A673 (cell line): ENCODE data around the gene ADAMTS2. TPM values are rescaled to one million over a fixed set of nuclear protein-coding genes. Genes with fewer than 3 reads are reported as not detected.

Source experiments
- BruUV-seq: library from RNA; stranded (reverse); fragments of 400-500 nt; replicated peaks from 2 replicates; lab custom pipeline; 2021; lab: Mats Ljungman, UMichigan
- CTCF ChIA-PET: fragments of 300-600 bp; sonication (Branson Sonifier 250); formaldehyde crosslinking; loops from one replicate; lab custom pipeline; 2022; ENCODE audit warnings: antibody characterized with exemption; lab: Charles Lee
- POLR2A ChIA-PET: fragments of 300-600 bp; sonication (Branson Sonifier 250); formaldehyde crosslinking; loops from one replicate; lab custom pipeline; 2022; ENCODE audit warnings: antibody characterized with exemption; ENCODE audit not compliant: low non-redundant PET; lab: Charles Lee
- DNase-seq: peaks from one replicate; pipeline ENCODE4 v3.0.0-alpha.2; 2015; ENCODE audit warnings: low spot score
- H3K27ac ChIP-seq: fragments of 200-600 bp; sonication (generic); 2 replicates; pipeline ENCODE4 v1.5.1; 2016; ENCODE audit warnings: mixed run types, low read depth, mild to moderate bottlenecking, mixed read lengths, antibody characterized with exemption, low read length; ENCODE audit not compliant: poor library complexity, severe bottlenecking
- H3K27me3 ChIP-seq: fragments of 200-600 bp; sonication (generic); replicated peaks from 2 replicates; pipeline ENCODE4 v1.6.1; 2017; ENCODE audit warnings: mixed run types, low read depth, mild to moderate bottlenecking, mixed read lengths, antibody characterized with exemption, low read length; ENCODE audit not compliant: insufficient read depth, poor library complexity
- H3K36me3 ChIP-seq: fragments of 200-600 bp; sonication (generic); 2 replicates; pipeline ENCODE4 v1.6.1; 2016; ENCODE audit warnings: mixed run types, mild to moderate bottlenecking, mixed read lengths, antibody characterized with exemption, low read length; ENCODE audit not compliant: insufficient read depth, poor library complexity, severe bottlenecking
- H3K4me1 ChIP-seq: fragments of 200-600 bp; sonication (generic); 2 replicates; pipeline ENCODE4 v1.6.1; 2017; ENCODE audit warnings: mixed run types, mild to moderate bottlenecking, mixed read lengths, antibody characterized with exemption, low read length; ENCODE audit not compliant: insufficient read depth, poor library complexity, severe bottlenecking
- H3K4me3 ChIP-seq: fragments of 200-600 bp; sonication (generic); 2 replicates; pipeline ENCODE4 v1.5.1; 2016; ENCODE audit warnings: low read depth, mixed run types, mild to moderate bottlenecking, mixed read lengths, low read length; ENCODE audit not compliant: poor library complexity, severe bottlenecking
- H3K9me3 ChIP-seq: fragments of 200-600 bp; sonication (generic); 2 replicates; pipeline ENCODE4 v1.6.1; 2016; ENCODE audit warnings: mixed run types, low read depth, mild to moderate bottlenecking, mixed read lengths, antibody characterized with exemption, low read length; ENCODE audit not compliant: poor library complexity, severe bottlenecking
- EZH2 ChIP-seq: fragments of 200-600 bp; sonication (generic); IDR thresholded peaks from 2 replicates; pipeline ENCODE4 v1.6.1; 2017; ENCODE audit warnings: borderline replicate concordance, low read depth, mild to moderate bottlenecking, mixed read lengths, antibody characterized with exemption, low read length; ENCODE audit not compliant: poor library complexity, severe bottlenecking
- intact Hi-C: fragments of 100-400 bp; cut with micrococcal nuclease; formaldehyde crosslinking; loops from one replicate; pipeline ENCODE4 v1.10.0; 2022; ENCODE audit not compliant: unreplicated experiment
- total RNA-seq: library from RNA; stranded (reverse); gene quantifications from 2 replicates; pipeline ENCODE4 v1.2.3, GENCODE V29; 2021
- TF ChIP-seq, protein P1 (sequence below): fragments of 300-800, 200-600 bp; sonication (generic); conservative IDR thresholded peaks from 2 replicates; pipeline ENCODE4 v1.5.1; 2017; ENCODE audit warnings: low read depth, mild to moderate bottlenecking, antibody characterized with exemption, low read length, moderate library complexity, mixed read lengths

Gene ADAMTS2
- total RNA-seq, 1 experiment from 2014 or later = 0.39 TPM

DNA sequence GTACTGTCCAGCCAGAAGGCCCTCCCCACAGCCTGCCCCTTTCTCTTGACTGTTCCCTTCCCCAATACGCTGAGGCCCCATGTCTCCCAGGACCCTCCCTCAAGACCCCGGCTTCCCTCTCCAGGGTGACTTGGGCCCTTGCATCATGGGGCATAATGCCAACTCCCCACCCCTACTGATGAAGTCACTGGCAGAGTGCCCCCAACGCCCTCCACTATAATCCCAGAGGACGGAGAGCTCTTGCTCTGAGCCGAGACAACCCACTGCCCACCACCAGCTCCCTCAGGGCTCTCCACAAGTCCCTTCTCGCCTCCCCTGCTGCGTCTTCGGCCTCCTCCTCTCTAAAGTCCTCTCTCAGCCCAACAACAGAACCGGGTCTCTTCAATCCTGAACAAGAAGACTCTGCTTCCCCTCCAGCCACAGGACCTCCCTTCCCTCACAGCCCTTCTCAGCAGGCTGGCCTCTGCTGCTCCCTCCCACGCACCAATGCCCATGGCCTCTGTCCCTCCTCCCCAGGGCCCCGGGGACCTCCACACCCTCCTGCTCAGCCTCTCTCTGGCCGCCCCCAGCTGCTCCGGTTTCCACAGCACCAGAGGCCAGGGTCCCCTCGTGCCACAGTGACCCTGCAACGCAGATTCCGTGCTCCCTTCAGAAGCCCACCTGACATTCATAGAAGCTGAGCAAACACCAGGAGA is 47.6 kb downstream of the ADAMTS2 start:
- intact Hi-C loops = no loop called here
- Histone ChIP-seq H3K36me3 (no peaks in the 10 kb centered on the region), H3K27me3 (no peaks in the 10 kb centered on the region), H3K27ac (no peak overlapping the region), H3K4me3 (no peak overlapping the region), H3K9me3 (no peaks in the 10 kb centered on the region), H3K4me1 (no peaks in the 10 kb centered on the region)
- TF ChIP-seq EZH2 = no peak
- TF ChIP-seq, protein P1, sequence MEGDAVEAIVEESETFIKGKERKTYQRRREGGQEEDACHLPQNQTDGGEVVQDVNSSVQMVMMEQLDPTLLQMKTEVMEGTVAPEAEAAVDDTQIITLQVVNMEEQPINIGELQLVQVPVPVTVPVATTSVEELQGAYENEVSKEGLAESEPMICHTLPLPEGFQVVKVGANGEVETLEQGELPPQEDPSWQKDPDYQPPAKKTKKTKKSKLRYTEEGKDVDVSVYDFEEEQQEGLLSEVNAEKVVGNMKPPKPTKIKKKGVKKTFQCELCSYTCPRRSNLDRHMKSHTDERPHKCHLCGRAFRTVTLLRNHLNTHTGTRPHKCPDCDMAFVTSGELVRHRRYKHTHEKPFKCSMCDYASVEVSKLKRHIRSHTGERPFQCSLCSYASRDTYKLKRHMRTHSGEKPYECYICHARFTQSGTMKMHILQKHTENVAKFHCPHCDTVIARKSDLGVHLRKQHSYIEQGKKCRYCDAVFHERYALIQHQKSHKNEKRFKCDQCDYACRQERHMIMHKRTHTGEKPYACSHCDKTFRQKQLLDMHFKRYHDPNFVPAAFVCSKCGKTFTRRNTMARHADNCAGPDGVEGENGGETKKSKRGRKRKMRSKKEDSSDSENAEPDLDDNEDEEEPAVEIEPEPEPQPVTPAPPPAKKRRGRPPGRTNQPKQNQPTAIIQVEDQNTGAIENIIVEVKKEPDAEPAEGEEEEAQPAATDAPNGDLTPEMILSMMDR = no peak
- CTCF ChIA-PET = interaction anchor here (0.6 kb wide), 1 partner anchor 79 kb away, joined by 3 read pairs; no protein-coding TSS in a partner anchor
- no peak for DNase-seq
- POLR2A ChIA-PET = no interaction called here
- no TSS peak for BruUV-seq

DNA sequence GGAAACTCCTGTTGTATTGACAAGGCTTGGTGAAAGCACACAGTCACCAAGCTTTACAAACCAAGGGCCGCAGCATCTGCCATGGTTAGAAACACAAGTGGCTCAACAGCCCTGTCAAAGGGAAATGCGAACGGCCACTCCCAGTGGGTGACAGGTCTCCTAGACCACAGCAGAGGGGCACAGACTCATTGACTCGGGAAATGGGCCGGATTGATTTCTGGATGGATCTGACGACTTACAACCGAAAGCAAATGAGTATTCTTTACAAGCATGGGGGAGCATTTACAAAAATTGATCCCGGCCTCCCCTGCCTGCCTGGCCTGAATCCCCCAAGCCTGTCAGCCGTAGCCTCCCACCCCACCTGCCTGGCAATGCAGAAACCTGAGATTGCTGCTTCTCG is 48.2 kb downstream of the ADAMTS2 start:
- no peaks in the 10 kb centered on the region for H3K27me3 ChIP-seq
- no peaks in the 10 kb centered on the region for H3K36me3 ChIP-seq
- no peak overlapping the region for H3K27ac ChIP-seq
- H3K4me1 ChIP-seq = no peaks in the 10 kb centered on the region
- DNase-seq = no peak
- intact Hi-C loops = no loop called here
- POLR2A ChIA-PET = no interaction called here
- CTCF ChIA-PET = no interaction called here
- no peaks in the 10 kb centered on the region for H3K9me3 ChIP-seq
- no TSS peak for BruUV-seq
- H3K4me3 ChIP-seq = no peak overlapping the region
- TF ChIP-seq EZH2 = no peak
- TF ChIP-seq, protein P1 = no peak

DNA sequence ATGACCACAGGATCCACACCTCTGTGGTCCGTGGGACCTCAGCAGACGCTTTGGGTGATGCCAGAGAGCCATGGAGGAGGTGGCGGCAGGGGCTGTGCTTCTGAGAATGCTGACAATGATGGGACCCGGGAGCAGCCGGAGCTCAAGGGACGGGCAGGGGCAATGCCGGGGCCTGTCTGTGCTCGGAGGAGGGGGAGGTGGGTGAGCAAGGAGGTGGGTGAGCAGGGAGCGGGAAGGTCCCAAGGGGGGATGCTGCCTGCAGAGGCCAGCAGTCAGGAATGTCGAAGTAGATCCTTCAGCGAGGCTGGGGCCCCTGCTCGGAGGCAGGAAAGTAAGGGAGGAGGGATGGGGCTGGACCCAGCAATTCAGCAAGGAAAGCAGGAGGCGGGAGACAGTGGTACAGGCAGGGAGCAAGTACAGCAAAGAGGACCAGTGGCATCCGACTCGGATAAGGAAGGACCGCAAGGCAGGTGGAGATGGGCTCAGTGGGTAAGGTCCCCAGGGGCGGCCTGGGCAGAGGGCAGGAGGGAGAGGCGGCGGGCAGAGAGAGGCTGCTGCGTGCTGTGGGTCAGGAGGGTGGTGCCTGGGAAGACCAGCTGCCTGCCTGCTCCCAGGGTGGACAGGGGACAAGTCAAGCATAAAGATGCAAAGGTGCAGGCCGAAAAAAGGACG is 49.0 kb downstream of the ADAMTS2 start:
- H3K4me3 ChIP-seq = no peak overlapping the region
- TF ChIP-seq, protein P1 = no peak
- TF ChIP-seq EZH2 = no peak
- ChIA-PET CTCF (no interaction called here), POLR2A (no interaction called here)
- intact Hi-C loops = no loop called here
- H3K4me1 ChIP-seq = no peaks in the 10 kb centered on the region
- H3K9me3 ChIP-seq = no peaks in the 10 kb centered on the region
- H3K36me3 ChIP-seq = no peaks in the 10 kb centered on the region
- BruUV-seq = no TSS peak
- H3K27me3 ChIP-seq = no peaks in the 10 kb centered on the region
- no peak overlapping the region for H3K27ac ChIP-seq
- DNase-seq = no peak
